IPS-20b (cell line): Measurements from ENCODE around the gene ZNF777.
"Not testable (repeated sequence)": the region's sequence is repeated elsewhere in the genome, so short reads cannot be mapped to it uniquely, and the experiment has no call there.

Experiments
- H3K27ac ChIP-seq: one replicate; pipeline ENCODE4 v1.5.1; 2013; ENCODE audit warnings: low read length
- H3K27me3 ChIP-seq: 2 replicates; pipeline ENCODE4 v1.6.1; 2013; ENCODE audit warnings: mild to moderate bottlenecking, low read length, inconsistent platforms; ENCODE audit not compliant: insufficient read depth
- H3K36me3 ChIP-seq: 2 replicates; pipeline ENCODE4 v1.6.1; 2013; ENCODE audit warnings: low read depth, mild to moderate bottlenecking, inconsistent platforms, low read length, moderate library complexity; ENCODE audit not compliant: insufficient read depth
- H3K4me1 ChIP-seq: 2 replicates; pipeline ENCODE4 v1.6.1; 2013; ENCODE audit warnings: mild to moderate bottlenecking, control low read depth, inconsistent platforms, low read length, moderate library complexity; ENCODE audit not compliant: insufficient read depth
- H3K4me3 ChIP-seq: 2 replicates; pipeline ENCODE4 v1.5.1; 2013; ENCODE audit warnings: mild to moderate bottlenecking, low read length, inconsistent platforms
- H3K9ac ChIP-seq: 2 replicates; pipeline ENCODE4 v1.6.1; 2013; ENCODE audit warnings: low read depth, mild to moderate bottlenecking, inconsistent platforms, low read length, moderate library complexity
- H3K9me3 ChIP-seq: 2 replicates; pipeline ENCODE4 v1.6.1; 2013; ENCODE audit warnings: mild to moderate bottlenecking, low read depth, low read length, inconsistent platforms; ENCODE audit not compliant: insufficient read depth

Gene ZNF777

GRCh38 chr7:149398195-149398820, 62.6 kb downstream of the ZNF777 start:
- Histone ChIP-seq H3K9me3 (no peaks in the 10 kb centered on the region; the same call in 1 of the 2 replicates), H3K4me3 (no peak overlapping the region), H3K27ac (no peak overlapping the region), H3K9ac (no peak overlapping the region), H3K27me3 (no peaks in the 10 kb centered on the region), H3K4me1 (no peaks in the 10 kb centered on the region), H3K36me3 (no peaks in the 10 kb centered on the region)

DNA sequence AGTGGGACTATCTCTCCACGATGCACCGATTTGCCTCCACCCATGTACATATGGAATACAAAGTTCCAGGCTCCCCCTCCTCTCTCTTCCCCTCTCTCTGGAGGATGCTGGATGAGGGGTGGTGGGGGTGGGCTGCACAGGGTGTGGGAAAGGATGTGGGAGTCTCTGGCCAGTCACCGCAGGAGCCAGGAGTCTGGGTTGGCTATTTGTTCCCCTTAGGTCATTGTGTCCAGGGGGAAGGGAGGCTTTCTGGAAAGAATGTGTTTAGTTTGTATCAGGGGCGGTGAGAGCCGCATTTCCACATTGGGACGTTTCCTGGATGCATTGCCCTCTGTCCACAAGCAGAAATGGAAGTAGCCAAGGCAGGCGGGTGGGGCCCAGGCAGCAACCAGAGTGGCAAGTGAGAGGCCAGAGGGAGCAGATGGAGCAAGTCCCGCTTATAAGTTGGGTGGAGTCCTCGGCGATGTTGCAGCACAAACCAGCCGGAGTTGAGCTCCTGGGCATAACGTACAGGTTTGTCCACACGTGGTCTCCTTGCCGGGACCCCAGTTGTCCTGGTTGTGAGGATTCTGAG, 63.3 kb downstream of the ZNF777 start:
- H3K4me3 ChIP-seq, result no peak overlapping the region
- no peak overlapping the region for H3K9ac ChIP-seq
- H3K36me3 ChIP-seq, result no peaks in the 10 kb centered on the region
- no peak overlapping the region for H3K27ac ChIP-seq
- H3K4me1 ChIP-seq, result no peaks in the 10 kb centered on the region
- H3K27me3 ChIP-seq, result no peaks in the 10 kb centered on the region
- no peaks in the 10 kb centered on the region; the same call in 1 of the 2 replicates for H3K9me3 ChIP-seq

DNA sequence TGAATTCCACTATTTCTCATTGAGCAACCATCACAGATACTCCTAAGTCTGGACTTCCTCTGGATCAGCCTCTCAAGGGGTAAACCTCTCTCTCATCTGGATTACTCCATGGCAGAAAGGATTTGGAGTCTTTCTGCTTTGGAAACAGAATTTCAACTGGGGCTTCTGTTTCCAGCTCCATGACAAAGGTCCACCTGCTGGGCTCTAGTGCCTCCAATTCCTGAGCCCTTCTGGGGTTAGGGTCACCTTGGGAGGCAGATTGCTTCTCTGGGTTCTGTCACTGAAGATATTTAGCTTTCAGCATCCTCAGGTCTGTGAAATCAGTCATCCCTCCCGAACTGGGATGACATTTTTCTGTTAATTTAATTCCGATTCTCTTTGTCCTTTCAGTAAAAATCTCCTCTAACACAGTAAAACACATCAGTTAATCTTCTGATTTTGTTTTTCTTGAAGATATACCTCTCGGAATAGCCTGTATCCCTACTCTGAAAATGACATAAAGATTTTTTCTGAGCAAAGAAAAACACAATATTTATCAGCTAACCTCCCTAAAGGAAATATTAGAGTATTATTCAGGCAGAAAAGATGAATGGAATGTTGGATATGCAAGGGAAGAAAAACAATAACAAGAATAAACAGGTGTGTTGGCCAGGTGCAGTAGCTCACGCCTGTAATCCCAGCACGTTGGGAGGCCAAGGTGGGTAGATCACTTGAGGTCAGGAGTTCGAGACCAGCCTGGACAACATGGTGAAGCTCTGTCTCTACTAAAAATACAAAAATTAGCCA, 72.1 kb downstream of the ZNF777 start:
- not testable (repeated sequence) for H3K9ac ChIP-seq, H3K9me3 ChIP-seq, H3K27ac ChIP-seq, H3K4me3 ChIP-seq, H3K4me1 ChIP-seq, H3K36me3 ChIP-seq, H3K27me3 ChIP-seq

GRCh38 chr7:149386514-149386913, 74.3 kb downstream of the ZNF777 start:
- not testable (repeated sequence) for H3K9ac ChIP-seq, H3K36me3 ChIP-seq, H3K4me3 ChIP-seq, H3K27ac ChIP-seq, H3K27me3 ChIP-seq, H3K9me3 ChIP-seq, H3K4me1 ChIP-seq

DNA sequence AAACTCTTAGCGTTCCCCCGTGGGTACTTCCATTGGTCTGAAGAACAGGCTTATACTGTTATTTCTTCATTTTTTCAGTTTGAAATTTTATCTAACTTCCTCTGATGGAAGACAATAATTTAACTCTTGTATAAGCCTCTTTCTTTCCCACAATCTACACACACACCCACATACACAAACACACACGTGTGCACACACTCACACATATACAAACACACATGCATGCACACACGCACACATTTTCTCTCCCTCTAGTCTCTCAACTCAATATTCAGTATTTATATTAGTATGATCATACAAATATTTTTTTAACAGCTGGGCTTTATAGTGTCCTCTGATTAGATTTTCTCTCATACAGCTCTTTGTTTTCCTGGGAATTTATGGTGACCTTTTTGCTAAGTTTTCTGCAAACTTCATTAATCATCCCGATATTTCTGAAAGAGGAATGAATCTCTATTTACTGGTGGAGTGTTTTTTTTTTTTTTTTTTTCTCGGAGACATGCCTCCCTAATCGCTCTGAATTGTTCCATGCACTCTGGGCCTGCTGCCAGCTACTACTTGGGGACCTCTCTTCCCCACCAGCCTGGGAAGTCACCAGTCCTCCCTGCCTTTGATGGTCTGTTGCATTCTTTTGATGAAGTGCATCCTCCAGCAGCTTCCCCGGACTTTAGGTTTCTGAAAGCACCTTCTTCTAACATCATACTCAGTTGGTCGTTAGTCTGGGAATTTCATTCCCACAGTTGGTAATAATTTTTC, 75.5 kb downstream of the ZNF777 start:
- Histone ChIP-seq H3K36me3 (no peaks in the 10 kb centered on the region), H3K27ac (no peak overlapping the region), H3K4me1 (peaks cover 3% of the 10 kb centered on the region; the same call in 1 of the 2 replicates), H3K9me3 (peaks cover 2% of the 10 kb centered on the region; the same call in 1 of the 2 replicates), H3K4me3 (no peak overlapping the region), H3K27me3 (no peaks in the 10 kb centered on the region), H3K9ac (no peak overlapping the region)
